Uterus (tissue), 2 donors: ENCODE measurements around the gene TPPP.

Experiments used
- CTCF ChIP-seq, 4 experiments: fragments of 200-600 bp in 2 of 4; fragments of 450-650 bp in 2 of 4; sonication (generic) in 2 of 4; IDR thresholded peaks; one replicate each; pipeline ENCODE4 v1.5.1; 2016 to 2019; ENCODE audit warnings: antibody characterized with exemption in 4 of 4, mild to moderate bottlenecking in 2 of 4, moderate library complexity in 1 of 4
- POLR2A ChIP-seq, 2 donors: fragments of 450-650 bp; IDR thresholded peaks; one replicate each; pipeline ENCODE4 v1.6.1; 2016; ENCODE audit warnings: antibody characterized with exemption in 2 of 2, mild to moderate bottlenecking in 1 of 2, moderate library complexity in 1 of 2

- TF ChIP-seq CTCF (IDR thresholded peaks at IDR 0.05) (no peak), POLR2A (IDR thresholded peaks at IDR 0.05) (no peak)
These were observed 68.8 kb downstream of the TPPP start for GRCh38 chr5:624118-624950.
